ENCODE results near the gene PPP6C.

The PPP6C gene

DNA sequence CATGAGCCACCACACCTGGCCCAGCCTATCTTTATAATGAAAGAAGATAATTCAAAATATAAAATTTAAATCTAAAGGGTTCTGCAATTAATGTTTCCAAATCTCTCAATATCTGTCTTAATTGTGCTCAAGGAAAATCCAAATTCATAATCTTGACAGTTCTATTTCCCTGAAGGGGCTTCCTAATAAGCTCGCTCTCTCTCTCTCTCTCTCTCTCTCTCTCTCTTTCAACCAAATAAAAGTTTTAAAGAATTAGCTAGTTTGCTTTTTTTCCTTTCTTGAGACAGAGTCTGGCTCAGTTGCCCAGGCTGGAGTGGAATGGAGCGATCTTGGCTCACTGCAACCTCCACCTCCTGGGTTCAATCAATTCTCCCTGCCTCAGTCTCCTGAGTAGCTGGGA is 33.1 kb downstream of the PPP6C start:
- TF ChIP-seq EP300 (IDR thresholded peaks at IDR 0.05; ENCODE audit: borderline replicate concordance) (no peak), FOXM1 (IDR thresholded peaks at IDR 0.05; ENCODE audit: borderline replicate concordance, low read depth) (no peak), YY1 (IDR thresholded peaks at IDR 0.05; ENCODE audit: low read depth) (no peak), CEBPB (IDR thresholded peaks at IDR 0.05) (no peak), TAF1 (IDR thresholded peaks at IDR 0.05; ENCODE audit: low read depth) (no peak), ZBTB7A (IDR thresholded peaks at IDR 0.05; ENCODE audit: low read depth) (no peak)

DNA sequence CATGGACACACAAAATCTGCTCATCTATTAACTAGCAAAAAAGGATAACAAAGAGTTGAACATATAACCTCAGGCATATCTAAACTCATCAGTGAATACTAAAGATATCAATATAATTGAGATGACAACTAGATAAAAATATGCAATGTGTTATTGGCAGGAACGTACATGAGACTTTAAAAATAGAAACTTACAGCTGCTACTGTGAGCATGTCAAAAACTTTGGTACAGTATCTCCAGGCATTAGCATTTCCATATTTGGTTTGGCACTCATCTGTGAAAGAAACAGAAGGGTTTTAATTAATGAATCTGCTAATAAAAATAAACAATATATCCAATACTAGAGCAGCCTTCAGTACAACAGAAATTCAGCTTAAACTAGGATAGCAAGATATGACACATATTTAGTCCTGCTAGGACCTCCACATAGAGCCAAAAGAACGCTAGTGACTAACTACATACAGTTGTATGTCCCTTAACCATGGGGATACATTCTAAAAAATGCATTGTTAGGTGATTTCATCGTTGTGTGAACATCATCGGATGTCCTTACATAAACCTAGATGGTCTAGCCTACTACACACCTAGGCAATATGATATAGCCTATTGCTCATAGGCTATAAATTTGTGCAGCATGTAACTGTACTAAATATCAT is 35.8 kb downstream of the PPP6C start:
- TF ChIP-seq, protein P1, sequence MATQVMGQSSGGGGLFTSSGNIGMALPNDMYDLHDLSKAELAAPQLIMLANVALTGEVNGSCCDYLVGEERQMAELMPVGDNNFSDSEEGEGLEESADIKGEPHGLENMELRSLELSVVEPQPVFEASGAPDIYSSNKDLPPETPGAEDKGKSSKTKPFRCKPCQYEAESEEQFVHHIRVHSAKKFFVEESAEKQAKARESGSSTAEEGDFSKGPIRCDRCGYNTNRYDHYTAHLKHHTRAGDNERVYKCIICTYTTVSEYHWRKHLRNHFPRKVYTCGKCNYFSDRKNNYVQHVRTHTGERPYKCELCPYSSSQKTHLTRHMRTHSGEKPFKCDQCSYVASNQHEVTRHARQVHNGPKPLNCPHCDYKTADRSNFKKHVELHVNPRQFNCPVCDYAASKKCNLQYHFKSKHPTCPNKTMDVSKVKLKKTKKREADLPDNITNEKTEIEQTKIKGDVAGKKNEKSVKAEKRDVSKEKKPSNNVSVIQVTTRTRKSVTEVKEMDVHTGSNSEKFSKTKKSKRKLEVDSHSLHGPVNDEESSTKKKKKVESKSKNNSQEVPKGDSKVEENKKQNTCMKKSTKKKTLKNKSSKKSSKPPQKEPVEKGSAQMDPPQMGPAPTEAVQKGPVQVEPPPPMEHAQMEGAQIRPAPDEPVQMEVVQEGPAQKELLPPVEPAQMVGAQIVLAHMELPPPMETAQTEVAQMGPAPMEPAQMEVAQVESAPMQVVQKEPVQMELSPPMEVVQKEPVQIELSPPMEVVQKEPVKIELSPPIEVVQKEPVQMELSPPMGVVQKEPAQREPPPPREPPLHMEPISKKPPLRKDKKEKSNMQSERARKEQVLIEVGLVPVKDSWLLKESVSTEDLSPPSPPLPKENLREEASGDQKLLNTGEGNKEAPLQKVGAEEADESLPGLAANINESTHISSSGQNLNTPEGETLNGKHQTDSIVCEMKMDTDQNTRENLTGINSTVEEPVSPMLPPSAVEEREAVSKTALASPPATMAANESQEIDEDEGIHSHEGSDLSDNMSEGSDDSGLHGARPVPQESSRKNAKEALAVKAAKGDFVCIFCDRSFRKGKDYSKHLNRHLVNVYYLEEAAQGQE (IDR thresholded peaks at IDR 0.05; ENCODE audit: low read depth): no peak
- TF ChIP-seq EGR1 (IDR thresholded peaks at IDR 0.05) (no peak), CEBPB (IDR thresholded peaks at IDR 0.05) (no peak), NFIC (IDR thresholded peaks at IDR 0.05) (no peak), TAF1 (IDR thresholded peaks at IDR 0.05; ENCODE audit: low read depth) (no peak), TEAD4 (IDR thresholded peaks at IDR 0.05) (no peak), ZBTB7A (IDR thresholded peaks at IDR 0.05; ENCODE audit: low read depth) (no peak)
- TF ChIP-seq, protein P2, sequence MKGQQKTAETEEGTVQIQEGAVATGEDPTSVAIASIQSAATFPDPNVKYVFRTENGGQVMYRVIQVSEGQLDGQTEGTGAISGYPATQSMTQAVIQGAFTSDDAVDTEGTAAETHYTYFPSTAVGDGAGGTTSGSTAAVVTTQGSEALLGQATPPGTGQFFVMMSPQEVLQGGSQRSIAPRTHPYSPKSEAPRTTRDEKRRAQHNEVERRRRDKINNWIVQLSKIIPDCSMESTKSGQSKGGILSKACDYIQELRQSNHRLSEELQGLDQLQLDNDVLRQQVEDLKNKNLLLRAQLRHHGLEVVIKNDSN (IDR thresholded peaks at IDR 0.05): no peak

DNA sequence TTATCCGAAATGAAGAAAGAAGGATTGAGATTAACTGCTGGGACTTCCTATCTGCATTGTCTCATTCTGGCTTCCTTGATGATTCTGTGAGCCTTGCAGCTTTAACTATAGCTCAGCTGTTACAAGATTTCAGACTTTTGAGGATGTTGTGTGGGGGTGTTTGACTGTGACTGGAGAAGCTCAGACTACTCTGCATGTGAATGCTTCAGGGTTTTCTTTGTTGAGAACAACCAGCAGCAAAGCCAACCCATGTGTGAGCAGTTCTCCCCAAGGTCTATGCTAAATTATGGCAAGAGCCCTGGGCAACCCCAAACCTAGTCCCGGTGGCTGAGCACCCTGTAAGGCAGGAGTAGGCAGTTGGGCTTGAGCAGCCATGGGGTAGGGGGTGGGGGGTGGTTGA is 37.9 kb downstream of the PPP6C start:
- TF ChIP-seq CEBPB (IDR thresholded peaks at IDR 0.05): no peak

DNA sequence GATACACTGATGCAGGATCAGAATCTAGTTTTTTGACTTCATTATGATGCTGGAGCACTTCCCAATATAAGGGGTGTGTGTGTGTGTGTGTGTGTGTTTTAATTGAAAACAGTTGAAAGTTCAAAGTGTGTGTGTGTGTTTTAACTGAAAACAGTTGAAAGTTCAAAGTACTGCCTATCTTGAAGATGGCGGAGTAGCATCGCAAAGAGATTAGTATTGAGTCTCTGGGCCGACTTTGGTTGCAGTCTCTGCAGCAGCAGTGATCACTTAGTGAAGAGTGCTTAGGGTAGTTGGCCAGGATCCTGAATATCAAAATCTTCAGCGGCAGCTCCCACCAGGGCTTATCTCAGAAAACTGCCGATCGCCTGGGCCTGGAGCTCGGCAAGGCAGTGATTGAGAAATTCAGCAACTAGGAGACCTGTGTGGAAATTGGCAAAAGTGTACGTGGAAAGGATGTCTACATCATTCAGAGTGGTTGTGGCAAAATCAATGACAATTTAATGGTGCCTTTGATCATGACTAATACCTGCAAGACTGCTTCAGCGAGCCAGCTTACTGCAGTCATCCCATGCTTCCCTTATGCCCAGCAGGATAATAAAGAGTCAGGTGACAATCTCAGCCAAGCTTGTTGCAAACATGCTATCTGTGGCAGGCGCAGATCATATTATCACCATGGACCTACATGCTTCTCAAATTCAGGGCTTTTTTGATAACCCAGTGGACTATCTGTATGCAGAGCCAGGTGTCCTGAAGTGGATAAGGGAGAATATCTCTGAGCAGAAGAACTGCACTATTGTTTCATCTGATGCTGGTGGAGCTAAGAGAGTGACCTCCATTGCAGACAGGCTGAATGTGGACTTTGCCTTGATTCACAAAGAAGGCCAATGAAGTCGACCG is 39.0 kb downstream of the PPP6C start:
- no peak for TF ChIP-seq FOXM1 (IDR thresholded peaks at IDR 0.05; ENCODE audit: borderline replicate concordance, low read depth)
- TF ChIP-seq TCF12 (IDR thresholded peaks at IDR 0.05; ENCODE audit: low read depth): no peak
- TF ChIP-seq EP300 (IDR thresholded peaks at IDR 0.05; ENCODE audit: borderline replicate concordance): no peak
- TF ChIP-seq, protein P2 (IDR thresholded peaks at IDR 0.05): no peak
- no peak for TF ChIP-seq CEBPB (IDR thresholded peaks at IDR 0.05)
- TF ChIP-seq TAF1 (IDR thresholded peaks at IDR 0.05; ENCODE audit: low read depth): no peak
- TF ChIP-seq ZBTB7A (IDR thresholded peaks at IDR 0.05; ENCODE audit: low read depth): no peak
- TF ChIP-seq, protein P3, sequence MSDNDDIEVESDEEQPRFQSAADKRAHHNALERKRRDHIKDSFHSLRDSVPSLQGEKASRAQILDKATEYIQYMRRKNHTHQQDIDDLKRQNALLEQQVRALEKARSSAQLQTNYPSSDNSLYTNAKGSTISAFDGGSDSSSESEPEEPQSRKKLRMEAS (IDR thresholded peaks at IDR 0.05): no peak
- TF ChIP-seq NFIC (IDR thresholded peaks at IDR 0.05): no peak
- no peak for TF ChIP-seq TEAD4 (IDR thresholded peaks at IDR 0.05)
- TF ChIP-seq, protein P1 (IDR thresholded peaks at IDR 0.05; ENCODE audit: low read depth): no peak
- no peak for TF ChIP-seq EGR1 (IDR thresholded peaks at IDR 0.05)
- TF ChIP-seq CREB1 (IDR thresholded peaks at IDR 0.05; ENCODE audit: low read depth): no peak
- no peak for TF ChIP-seq RAD21 (IDR thresholded peaks at IDR 0.05; ENCODE audit: low read depth)
- TF ChIP-seq YY1 (IDR thresholded peaks at IDR 0.05; ENCODE audit: low read depth): no peak

DNA sequence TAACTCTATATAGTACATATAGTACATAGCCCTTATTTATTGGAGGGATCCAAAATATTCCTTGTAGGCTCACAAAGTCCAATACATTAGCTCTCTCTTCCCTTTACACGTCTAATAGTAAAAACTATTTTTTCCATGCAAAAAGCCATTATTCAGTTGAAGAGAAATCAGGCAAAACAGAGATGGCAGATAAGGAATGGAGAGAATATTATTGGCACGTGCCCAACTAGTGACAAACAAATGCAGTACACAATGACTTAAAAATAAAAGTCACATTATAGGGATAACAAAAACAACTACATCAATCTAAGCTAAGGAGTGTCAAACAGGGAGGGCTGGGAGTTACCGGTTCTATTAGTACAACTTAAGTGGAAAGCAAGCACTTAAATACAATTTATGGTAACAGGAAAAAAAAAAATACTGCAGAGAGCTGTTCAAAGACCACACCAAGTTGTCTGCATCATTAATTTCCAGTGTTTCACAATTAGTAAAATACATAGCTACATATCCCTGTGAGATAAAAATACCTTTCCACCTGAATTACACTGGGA is 42.1 kb downstream of the PPP6C start:
- TF ChIP-seq YY1 (IDR thresholded peaks at IDR 0.05; ENCODE audit: low read depth) (no peak), ZBTB7A (IDR thresholded peaks at IDR 0.05; ENCODE audit: low read depth) (no peak), TEAD4 (IDR thresholded peaks at IDR 0.05) (no peak), EGR1 (IDR thresholded peaks at IDR 0.05) (no peak), RAD21 (IDR thresholded peaks at IDR 0.05; ENCODE audit: low read depth) (no peak), CREB1 (IDR thresholded peaks at IDR 0.05; ENCODE audit: low read depth) (no peak), EP300 (IDR thresholded peaks at IDR 0.05; ENCODE audit: borderline replicate concordance) (no peak), FOXM1 (IDR thresholded peaks at IDR 0.05; ENCODE audit: borderline replicate concordance, low read depth) (no peak)

DNA sequence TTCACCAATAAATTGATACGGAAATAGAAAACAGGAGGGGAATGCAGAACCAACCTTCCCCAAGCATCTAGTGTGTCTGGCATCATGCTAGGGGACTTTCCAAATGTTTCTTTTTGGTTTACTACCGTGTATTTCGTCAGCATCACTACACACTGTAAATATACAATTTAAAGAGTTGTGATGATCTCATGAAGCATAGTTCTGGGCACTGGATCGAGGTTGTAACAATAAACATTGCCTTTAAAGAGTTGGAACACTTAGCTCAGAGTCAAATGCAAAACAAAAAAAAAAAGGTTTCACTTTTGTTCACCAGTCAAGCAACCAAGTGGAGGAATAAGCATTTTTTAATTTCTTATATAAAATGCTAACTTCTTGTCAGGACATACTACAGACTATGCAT is 43.4 kb downstream of the PPP6C start:
- no peak for TF ChIP-seq TCF12 (IDR thresholded peaks at IDR 0.05; ENCODE audit: low read depth)
- TF ChIP-seq, protein P3 (IDR thresholded peaks at IDR 0.05): no peak
- TF ChIP-seq EGR1 (IDR thresholded peaks at IDR 0.05): no peak
- no peak for TF ChIP-seq ZBTB7A (IDR thresholded peaks at IDR 0.05; ENCODE audit: low read depth)
- no peak for TF ChIP-seq CEBPB (IDR thresholded peaks at IDR 0.05)
- TF ChIP-seq, protein P2 (IDR thresholded peaks at IDR 0.05): no peak
- TF ChIP-seq YY1 (IDR thresholded peaks at IDR 0.05; ENCODE audit: low read depth): no peak
- no peak for TF ChIP-seq CREB1 (IDR thresholded peaks at IDR 0.05; ENCODE audit: low read depth)
- TF ChIP-seq TAF1 (IDR thresholded peaks at IDR 0.05; ENCODE audit: low read depth): no peak
- TF ChIP-seq RAD21 (IDR thresholded peaks at IDR 0.05; ENCODE audit: low read depth): no peak
- no peak for TF ChIP-seq TEAD4 (IDR thresholded peaks at IDR 0.05)

Data from Ishikawa (cell line).